OCI-LY1 (cell line): Measurements from ENCODE around the gene RTL1.

Experiments used
- CTCF ChIP-seq: fragments of 200-600 bp; sonication (generic), shearing (Covaris generic); IDR thresholded peaks from 2 replicates; pipeline ENCODE4 v1.5.1; 2017; ENCODE audit warnings: mild to moderate bottlenecking, antibody characterized with exemption, low read length, moderate library complexity, mixed read lengths
- EZH2 ChIP-seq: fragments of 200-600 bp; sonication (generic), shearing (Covaris generic); IDR thresholded peaks from 2 replicates; pipeline ENCODE4 v1.8.0; 2017; ENCODE audit warnings: borderline replicate concordance, mixed run types, mild to moderate bottlenecking, antibody characterized with exemption, low read length, moderate library complexity, mixed read lengths

GRCh38 chr14:100950024-100950423 is 46.5 kb upstream of the RTL1 start:
- TF ChIP-seq CTCF (no peak), EZH2 (no peak)
